Activated naive CD4-positive, alpha-beta T cell treated with anti-CD3 and anti-CD28 coated beads, Interleukin-2, amount 50 U/mL, for 24 hours (primary cell): ENCODE measurements around the gene EFL1.

Source experiments
- H3K27ac Mint-ChIP-seq: one replicate; pipeline ENCODE4 v1.8.0; 2021; ENCODE audit warnings: mild to moderate bottlenecking, mixed read lengths
- H3K27me3 Mint-ChIP-seq: one replicate; pipeline ENCODE4 v1.8.0; 2021; ENCODE audit warnings: mixed read lengths
- H3K36me3 Mint-ChIP-seq: one replicate; pipeline ENCODE4 v1.8.0; 2021; ENCODE audit warnings: mixed read lengths
- H3K4me1 Mint-ChIP-seq: one replicate; pipeline ENCODE4 v1.8.0; 2021; ENCODE audit warnings: mixed read lengths
- H3K4me3 Mint-ChIP-seq: one replicate; pipeline ENCODE4 v1.8.0; 2021; ENCODE audit warnings: mild to moderate bottlenecking, mixed read lengths
- H3K9me3 Mint-ChIP-seq: one replicate; pipeline ENCODE4 v1.8.0; 2021; ENCODE audit warnings: mixed read lengths

The EFL1 gene

GRCh38 chr15:82165948-82166376, 96.6 kb downstream of the EFL1 start:
- H3K4me1 Mint-ChIP-seq: peaks cover 4% of the 10 kb centered on the region
- peaks cover 18% of the 10 kb centered on the region for H3K36me3 Mint-ChIP-seq
- H3K27me3 Mint-ChIP-seq: no peaks in the 10 kb centered on the region
- no peak overlapping the region for H3K27ac Mint-ChIP-seq
- no peak overlapping the region for H3K4me3 Mint-ChIP-seq
- no peaks in the 10 kb centered on the region for H3K9me3 Mint-ChIP-seq

GRCh38 chr15:82159922-82160321, 102.6 kb downstream of the EFL1 start:
- Mint-ChIP-seq H3K4me1 (no peaks in the 10 kb centered on the region), H3K4me3 (no peak overlapping the region), H3K9me3 (no peaks in the 10 kb centered on the region), H3K36me3 (peaks cover 24% of the 10 kb centered on the region), H3K27ac (no peak overlapping the region), H3K27me3 (no peaks in the 10 kb centered on the region)

- H3K36me3 Mint-ChIP-seq: peaks cover 24% of the 10 kb centered on the region
Observed at GRCh38 chr15:82158811-82159210, 103.7 kb downstream of the EFL1 start.

GRCh38 chr15:82150645-82151044, 111.9 kb downstream of the EFL1 start:
- Mint-ChIP-seq H3K9me3 (no peaks in the 10 kb centered on the region), H3K4me3 (no peak overlapping the region), H3K4me1 (no peaks in the 10 kb centered on the region), H3K27me3 (no peaks in the 10 kb centered on the region), H3K27ac (no peak overlapping the region), H3K36me3 (peaks cover 13% of the 10 kb centered on the region)

More at GRCh38 chr15:82158811-82159210, 103.7 kb downstream of the EFL1 start:
- Mint-ChIP-seq H3K27ac (no peak overlapping the region), H3K4me1 (no peaks in the 10 kb centered on the region), H3K27me3 (no peaks in the 10 kb centered on the region), H3K9me3 (no peaks in the 10 kb centered on the region), H3K4me3 (no peak overlapping the region)

- peaks cover 13% of the 10 kb centered on the region for H3K36me3 Mint-ChIP-seq
- H3K27ac Mint-ChIP-seq: no peak overlapping the region
- no peak overlapping the region for H3K4me3 Mint-ChIP-seq
- H3K4me1 Mint-ChIP-seq: no peaks in the 10 kb centered on the region
- H3K27me3 Mint-ChIP-seq: no peaks in the 10 kb centered on the region
- H3K9me3 Mint-ChIP-seq: no peaks in the 10 kb centered on the region
Observed at GRCh38 chr15:82146990-82147461, 115.5 kb downstream of the EFL1 start.

- peaks cover 10% of the 10 kb centered on the region for H3K36me3 Mint-ChIP-seq
- no peak overlapping the region for H3K4me3 Mint-ChIP-seq
- H3K27ac Mint-ChIP-seq: no peak overlapping the region
- no peaks in the 10 kb centered on the region for H3K27me3 Mint-ChIP-seq
- H3K9me3 Mint-ChIP-seq: no peaks in the 10 kb centered on the region
- H3K4me1 Mint-ChIP-seq: no peaks in the 10 kb centered on the region
Observed at GRCh38 chr15:82146576-82146975, 116.0 kb downstream of the EFL1 start.

GRCh38 chr15:82143390-82144385, 118.8 kb downstream of the EFL1 start:
- Mint-ChIP-seq H3K27me3 (no peaks in the 10 kb centered on the region), H3K27ac (no peak overlapping the region), H3K4me3 (no peak overlapping the region), H3K4me1 (peaks cover 13% of the 10 kb centered on the region), H3K36me3 (peaks cover 5% of the 10 kb centered on the region), H3K9me3 (no peaks in the 10 kb centered on the region)

- Mint-ChIP-seq H3K27ac (no peak overlapping the region), H3K27me3 (no peaks in the 10 kb centered on the region), H3K4me1 (peaks cover 13% of the 10 kb centered on the region), H3K36me3 (peaks cover 12% of the 10 kb centered on the region), H3K9me3 (no peaks in the 10 kb centered on the region), H3K4me3 (no peak overlapping the region)
Observed at GRCh38 chr15:82140886-82141285, 121.6 kb downstream of the EFL1 start.

GRCh38 chr15:82139823-82140268, 122.7 kb downstream of the EFL1 start:
- Mint-ChIP-seq H3K4me1 (peaks cover 13% of the 10 kb centered on the region), H3K4me3 (no peak overlapping the region), H3K36me3 (peaks cover 16% of the 10 kb centered on the region), H3K9me3 (no peaks in the 10 kb centered on the region), H3K27ac (no peak overlapping the region), H3K27me3 (no peaks in the 10 kb centered on the region)

- Mint-ChIP-seq H3K9me3 (no peaks in the 10 kb centered on the region), H3K27me3 (no peaks in the 10 kb centered on the region), H3K36me3 (peaks cover 15% of the 10 kb centered on the region), H3K4me3 (no peak overlapping the region), H3K4me1 (peaks cover 13% of the 10 kb centered on the region), H3K27ac (no peak overlapping the region)
Observed at GRCh38 chr15:82138306-82138705, 124.2 kb downstream of the EFL1 start.

GRCh38 chr15:82137261-82137660, 125.3 kb downstream of the EFL1 start:
- Mint-ChIP-seq H3K36me3 (peaks cover 20% of the 10 kb centered on the region), H3K27ac (no peak overlapping the region), H3K9me3 (no peaks in the 10 kb centered on the region), H3K27me3 (no peaks in the 10 kb centered on the region), H3K4me3 (no peak overlapping the region), H3K4me1 (peaks cover 13% of the 10 kb centered on the region)

- Mint-ChIP-seq H3K36me3 (peaks cover 23% of the 10 kb centered on the region), H3K9me3 (no peaks in the 10 kb centered on the region), H3K4me3 (no peak overlapping the region), H3K27me3 (no peaks in the 10 kb centered on the region), H3K4me1 (peaks cover 13% of the 10 kb centered on the region), H3K27ac (no peak overlapping the region)
Observed at GRCh38 chr15:82136120-82136519, 126.4 kb downstream of the EFL1 start.

- Mint-ChIP-seq H3K9me3 (no peaks in the 10 kb centered on the region), H3K4me3 (no peak overlapping the region), H3K27ac (no peak overlapping the region), H3K36me3 (peaks cover 23% of the 10 kb centered on the region), H3K4me1 (peaks cover 10% of the 10 kb centered on the region), H3K27me3 (no peaks in the 10 kb centered on the region)
Observed at GRCh38 chr15:82135638-82136037, 126.9 kb downstream of the EFL1 start.

- Mint-ChIP-seq H3K4me1 (no peaks in the 10 kb centered on the region), H3K27ac (no peak overlapping the region), H3K27me3 (no peaks in the 10 kb centered on the region), H3K4me3 (no peak overlapping the region), H3K9me3 (no peaks in the 10 kb centered on the region), H3K36me3 (peaks cover 25% of the 10 kb centered on the region)
Observed at GRCh38 chr15:82134461-82134860, 128.1 kb downstream of the EFL1 start.

- Mint-ChIP-seq H3K9me3 (no peaks in the 10 kb centered on the region), H3K4me3 (no peak overlapping the region), H3K36me3 (peaks cover 21% of the 10 kb centered on the region), H3K4me1 (no peaks in the 10 kb centered on the region), H3K27ac (no peak overlapping the region), H3K27me3 (no peaks in the 10 kb centered on the region)
Observed at GRCh38 chr15:82133251-82133650, 129.3 kb downstream of the EFL1 start.

GRCh38 chr15:82132742-82133141, 129.8 kb downstream of the EFL1 start:
- Mint-ChIP-seq H3K36me3 (peaks cover 19% of the 10 kb centered on the region), H3K27me3 (no peaks in the 10 kb centered on the region), H3K4me1 (no peaks in the 10 kb centered on the region), H3K4me3 (no peak overlapping the region), H3K27ac (no peak overlapping the region), H3K9me3 (no peaks in the 10 kb centered on the region)
